A549 treated with AZD9567 at 1 μM for 4 hours (cell line): Measurements from ENCODE around the gene DUSP11. TPM values are rescaled to one million over a fixed set of nuclear protein-coding genes. Genes with fewer than 3 reads are reported as not detected.

Experiments used
- total RNA-seq: library from RNA; stranded (reverse); fragments of 200-300 nt; extraction: Qiagen RNA extraction; gene quantifications from 5 replicates; pipeline ENCODE4 v1.2.3, GENCODE V29; 2022; ENCODE audit not compliant: insufficient read depth

DUSP11 gene
- total RNA-seq: 37.2 to 54.6 TPM (median 43.0 TPM) in 5 replicates

DNA sequence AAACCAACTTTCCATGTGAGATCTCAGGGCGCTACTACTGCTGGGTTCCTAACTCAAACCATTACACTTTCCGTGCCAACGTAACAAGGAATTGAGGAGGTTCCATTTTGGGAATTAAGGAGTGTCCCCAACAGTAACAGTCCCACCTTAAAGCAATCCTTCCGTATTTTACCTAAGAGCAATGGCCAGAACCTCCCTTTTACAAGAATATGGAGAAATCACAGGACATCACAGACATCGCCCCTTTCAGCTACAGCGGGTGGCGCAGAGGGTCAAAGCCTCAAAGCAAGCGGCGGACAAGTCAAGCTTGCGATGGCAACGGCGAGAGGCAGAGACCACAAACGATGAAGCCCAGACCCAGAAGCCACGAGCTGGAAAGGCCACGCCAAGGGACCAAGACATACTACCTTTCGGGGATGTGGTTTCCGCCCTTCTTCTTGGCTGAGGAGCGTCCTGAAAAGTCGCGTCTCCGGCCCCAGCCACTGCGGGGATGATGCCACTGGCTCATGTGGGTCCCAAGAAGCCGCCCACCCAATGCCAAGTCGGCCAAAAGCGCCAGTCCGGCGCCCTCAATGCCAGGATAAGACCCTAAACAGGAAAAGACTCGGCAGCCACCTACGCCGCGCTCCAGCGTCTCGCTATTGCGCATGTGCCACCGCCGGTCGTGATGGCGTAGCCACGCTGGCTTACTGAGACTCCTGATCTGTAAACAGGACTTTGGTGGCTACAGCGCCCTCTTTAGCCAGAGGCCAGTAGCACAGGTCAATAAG, at the start of gene DUSP11:
Gene DUSP11, minus strand, starts transcription at position 637 of the 770 bp plus-strand sequence. Its CDS starts 129 bp downstream, at position 508.

DNA sequence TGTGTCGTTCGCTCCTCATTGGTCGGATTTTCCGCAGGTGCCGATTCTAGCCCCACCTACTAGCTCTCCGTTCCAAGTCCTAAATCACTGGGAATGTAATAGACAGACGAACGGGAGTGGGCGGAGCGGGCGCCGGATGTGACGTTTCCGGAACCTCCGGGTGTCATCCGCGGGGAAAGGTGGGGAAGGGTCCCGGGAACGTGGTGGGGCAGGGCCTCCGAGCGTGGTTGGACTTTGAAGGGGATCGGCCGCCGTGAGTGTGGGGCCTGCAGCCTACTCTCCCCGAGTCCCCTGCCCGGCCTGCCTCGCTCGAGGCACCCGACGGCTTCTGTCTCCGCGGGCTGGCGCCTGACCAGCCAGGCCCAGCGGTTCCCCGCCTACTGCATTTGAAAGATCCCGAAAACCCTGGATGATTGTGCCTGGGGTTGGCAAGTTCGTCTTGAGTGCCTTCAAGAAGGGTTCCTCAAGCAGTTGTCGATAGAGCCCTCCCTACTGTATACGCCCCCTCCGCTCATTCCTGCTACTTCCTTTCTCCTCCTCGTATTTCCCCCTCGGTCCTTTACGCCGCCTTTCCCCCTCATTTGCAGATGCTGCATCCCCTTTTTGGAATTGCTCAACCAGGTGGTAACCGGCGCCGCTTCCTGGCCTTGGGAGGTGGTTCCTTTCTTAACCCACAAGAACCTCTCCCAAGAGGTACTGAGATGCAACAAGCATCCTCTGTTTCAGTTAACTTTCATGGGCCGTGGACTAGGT, 49.1 kb upstream of the DUSP11 start, which contains the start of gene STAMBP:
Gene STAMBP, plus strand, starts transcription at position 144 of the 753 bp plus-strand sequence. CDS start 1,896 bp downstream, outside the sequence.

DNA sequence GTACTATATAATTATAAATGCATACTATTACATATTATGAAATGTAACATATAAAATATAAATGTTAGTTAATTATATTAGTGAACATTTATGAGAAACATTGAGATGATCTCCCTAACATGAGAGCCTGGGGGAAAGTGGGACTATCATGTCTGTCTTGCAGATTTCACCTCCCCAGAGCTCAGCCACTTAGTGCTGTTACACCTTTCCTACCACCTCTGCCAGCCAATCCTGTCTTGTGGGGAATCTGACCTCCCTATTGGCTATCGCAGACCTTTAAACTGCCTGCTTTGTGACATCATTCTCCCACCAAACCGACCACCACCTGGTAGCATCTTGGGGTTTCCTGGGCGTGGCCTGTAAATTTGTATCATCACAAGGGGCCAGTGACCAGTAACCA, 4.0 kb upstream of the DUSP11 start, which contains the start of gene C2orf78:
Gene C2orf78, plus strand, starts transcription at position 301 of the 400 bp plus-strand sequence. CDS start 127 bp downstream, outside the sequence.

DNA sequence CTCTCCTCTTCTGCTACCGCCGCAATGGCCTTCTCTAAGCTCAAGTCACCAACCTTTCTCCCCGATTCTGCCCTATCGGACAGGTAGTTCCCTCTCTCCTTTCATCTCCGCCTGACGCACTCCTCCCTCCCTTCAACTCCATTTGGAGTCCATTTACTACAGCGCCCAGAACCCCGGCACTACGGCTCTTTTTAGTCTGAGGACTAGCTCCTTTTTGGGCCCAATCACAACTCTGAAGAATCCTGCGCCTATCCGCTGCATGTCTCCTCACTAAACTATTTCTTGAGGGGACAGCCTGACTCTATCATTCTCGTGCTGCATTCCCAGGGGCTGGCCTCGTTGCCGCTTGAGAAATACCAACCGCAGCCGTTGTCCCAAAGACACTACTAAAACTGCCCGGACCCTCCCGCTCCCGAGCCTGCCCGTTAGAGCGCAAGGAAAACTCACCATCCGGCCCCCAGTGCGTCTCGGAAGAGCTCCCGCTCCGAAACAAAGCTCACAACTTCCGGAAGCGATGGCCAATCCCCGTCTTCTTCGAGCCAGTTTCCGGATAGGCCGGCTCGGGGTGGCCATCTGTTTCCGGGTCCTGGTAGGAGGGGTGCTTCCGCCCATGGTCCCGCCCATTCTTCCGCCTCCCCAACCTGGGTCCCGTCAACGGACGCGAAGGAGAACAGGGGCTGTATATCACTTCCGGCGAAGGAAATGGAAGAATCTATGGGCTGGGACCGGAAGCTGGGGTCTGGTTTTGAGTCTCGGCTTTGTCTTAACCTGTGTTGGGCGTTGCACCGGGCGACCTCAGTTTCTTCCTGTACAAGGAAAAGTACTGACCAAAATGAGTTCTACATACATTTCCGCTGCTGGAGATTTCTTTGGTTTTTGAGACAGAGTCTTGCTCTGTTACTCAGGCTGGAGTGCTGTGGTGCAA, 42.8 kb downstream of the DUSP11 start, which contains the start of gene TPRKB:
Gene TPRKB, minus strand, starts transcription at position 491 of the 925 bp plus-strand sequence. CDS start 2,776 bp downstream, outside the sequence.

Other genes with a start within 250 kb of the DUSP11 start
- not detected in 5 replicates for gene NAT8, start 137.7 kb downstream of the DUSP11 start, total RNA-seq
- 73.7 to 126 TPM (median 81.1 TPM) in 5 replicates for gene TPRKB, start 42.8 kb downstream of the DUSP11 start, total RNA-seq
- gene C2orf78, start 4.1 kb upstream of the DUSP11 start, total RNA-seq: 0.02 TPM in 1 of 5 replicates, not detected in the others
- 48.4 to 51.6 TPM (median 50.8 TPM) in 5 replicates for gene STAMBP, start 48.9 kb upstream of the DUSP11 start, total RNA-seq
- 0.20 to 0.28 TPM (median 0.24 TPM) in 4 of 5 replicates, not detected in the other for gene ACTG2, start 112.9 kb upstream of the DUSP11 start, total RNA-seq
- gene DGUOK, start 146.8 kb upstream of the DUSP11 start, total RNA-seq: 146 to 164 TPM (median 155 TPM) in 5 replicates
- 6.6 to 8.1 TPM (median 7.3 TPM) in 5 replicates for gene TET3, start 204.8 kb upstream of the DUSP11 start, total RNA-seq